Measurements from ENCODE around the gene DISP3.

Gene DISP3

DNA sequence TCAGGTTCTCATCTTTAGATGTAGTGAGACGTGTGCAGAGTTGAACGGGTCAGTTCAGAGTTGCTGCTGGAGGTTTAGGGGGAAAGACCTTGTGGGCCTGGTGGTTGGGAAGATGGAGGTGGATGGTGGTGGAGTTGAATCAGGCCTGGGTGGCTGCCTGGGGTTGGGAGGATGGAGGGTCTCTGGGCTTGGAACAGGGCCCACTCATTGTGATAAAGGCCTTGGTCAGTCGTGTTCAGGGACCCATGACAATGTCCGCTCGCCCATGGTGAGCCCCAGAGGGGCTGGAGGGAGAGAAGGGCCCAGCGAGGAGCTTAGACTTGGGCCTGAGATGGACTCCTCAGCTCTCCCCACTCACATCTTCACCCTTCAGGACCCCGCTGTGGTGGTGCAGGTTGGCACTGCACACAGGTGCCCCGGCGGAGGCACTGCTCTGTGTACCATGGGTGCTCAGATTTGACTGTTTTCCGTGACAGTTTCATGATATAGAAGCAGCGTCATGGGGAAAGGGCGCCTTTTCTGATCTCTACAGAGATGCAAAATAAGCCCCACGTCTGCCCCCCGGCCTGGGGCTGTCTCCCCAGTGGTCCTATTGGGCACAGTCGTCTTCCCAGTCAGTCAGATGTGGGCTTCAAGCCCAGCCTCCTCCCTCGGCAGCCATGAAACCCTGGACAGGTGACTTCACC lies 39.2 kb downstream of the DISP3 start:
- no peak for DNase-seq

DNA sequence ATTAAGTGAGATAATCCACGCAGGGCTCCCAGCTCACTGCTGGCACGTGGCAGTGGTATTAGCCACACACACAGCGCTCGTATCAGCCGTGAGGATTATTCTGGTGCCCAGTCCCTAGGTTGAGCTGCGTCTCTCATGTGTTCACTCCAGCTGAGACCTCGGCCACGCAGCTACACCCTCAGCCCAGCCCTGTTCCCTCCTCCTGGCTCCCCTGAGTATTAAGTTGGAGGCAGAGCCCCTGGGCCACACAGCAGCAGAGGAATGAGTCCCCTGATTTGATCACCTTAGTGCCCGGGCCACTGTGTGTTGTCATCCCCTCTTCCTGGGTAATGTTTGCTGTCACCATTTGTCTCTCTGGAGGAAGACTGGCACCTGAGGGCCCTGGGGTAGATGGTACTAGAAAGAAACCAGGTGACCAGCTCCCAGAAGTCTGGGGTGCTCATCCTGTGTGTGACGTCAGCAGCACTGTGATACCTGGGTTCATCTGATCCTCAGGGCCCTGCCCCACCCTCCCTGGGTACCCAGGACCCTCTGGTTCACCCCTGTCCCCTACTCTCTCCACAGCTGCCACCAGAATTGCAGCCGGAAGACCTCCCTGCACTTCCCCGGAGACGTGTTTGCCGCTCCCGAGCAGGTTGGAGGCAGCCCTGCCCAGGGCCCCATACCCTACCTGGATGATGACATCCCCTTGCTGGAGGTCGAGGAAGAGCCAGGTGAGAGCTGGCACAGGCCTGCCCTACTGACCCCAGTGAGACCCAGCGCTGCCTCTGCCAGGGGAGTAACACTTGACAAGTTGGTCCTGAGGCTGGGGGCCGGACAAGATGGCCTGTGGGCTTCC lies 40.1 kb downstream of the DISP3 start:
- DNase-seq, result no peak

DNA sequence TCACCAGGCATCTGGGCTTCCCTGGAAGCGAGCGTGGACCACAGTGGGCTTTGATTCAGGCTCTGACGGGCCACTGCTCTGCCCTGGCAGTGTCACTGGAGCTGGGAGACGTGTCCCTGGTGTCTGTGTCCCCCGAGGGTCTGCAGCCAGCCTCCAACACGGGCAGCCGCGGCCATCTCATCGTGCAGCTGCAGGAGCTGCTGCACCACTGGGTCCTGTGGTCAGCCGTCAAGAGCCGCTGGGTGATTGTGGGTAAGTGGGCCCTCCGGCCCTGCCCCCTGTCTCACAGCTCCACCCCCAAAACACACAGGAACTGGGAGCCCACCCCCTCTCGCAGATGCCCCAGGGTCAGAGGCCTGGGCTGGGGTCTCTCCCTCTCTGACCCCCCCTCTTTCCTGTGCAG lies 40.7 kb downstream of the DISP3 start:
- DNase-seq, result no peak

- no peak for DNase-seq
Observed at GRCh38 chr1:11520531-11521233, 41.7 kb downstream of the DISP3 start.

- DNase-seq, result no peak
Observed at GRCh38 chr1:11521582-11522399, 42.8 kb downstream of the DISP3 start.

DNA sequence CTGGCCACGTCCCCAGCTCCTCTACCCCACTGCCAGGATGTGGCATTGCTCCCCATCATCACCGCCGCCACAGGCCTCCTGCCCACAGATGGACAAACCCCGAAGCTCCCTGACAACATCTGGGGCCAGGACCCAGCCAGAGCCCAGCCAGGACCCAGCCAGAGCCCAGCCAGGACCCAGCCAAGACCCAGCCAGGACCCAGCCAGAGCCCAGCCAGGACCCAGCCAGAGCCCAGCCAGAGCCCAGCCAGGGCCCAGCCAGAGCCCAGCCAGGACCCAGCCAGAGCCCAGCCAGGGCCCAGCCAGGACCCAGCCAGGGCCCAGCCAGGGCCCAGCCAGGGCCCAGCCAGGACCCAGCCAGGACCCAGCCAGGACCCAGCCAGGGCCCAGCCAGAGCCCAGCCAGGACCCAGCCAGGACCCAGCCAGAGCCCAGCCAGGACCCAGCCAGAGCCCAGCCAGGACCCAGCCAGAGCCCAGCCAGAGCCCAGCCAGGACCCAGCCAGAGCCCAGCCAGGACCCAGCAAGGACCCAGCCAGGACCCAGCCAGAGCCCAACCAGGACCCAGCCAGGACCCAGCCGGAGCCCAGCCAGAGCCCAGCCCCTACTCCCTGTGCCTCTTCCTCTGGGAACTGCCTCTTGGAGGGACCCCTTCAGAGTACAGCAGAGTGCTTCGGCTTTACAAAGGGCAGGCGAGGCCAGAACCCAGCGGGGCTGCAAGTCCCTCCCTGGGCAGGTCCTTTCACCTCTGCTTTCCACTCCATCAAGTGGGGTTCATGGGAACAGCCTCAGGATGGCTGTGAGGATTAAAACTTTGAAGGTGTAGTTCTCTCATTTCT lies 43.7 kb downstream of the DISP3 start:
- DNase-seq, result no peak

DNA sequence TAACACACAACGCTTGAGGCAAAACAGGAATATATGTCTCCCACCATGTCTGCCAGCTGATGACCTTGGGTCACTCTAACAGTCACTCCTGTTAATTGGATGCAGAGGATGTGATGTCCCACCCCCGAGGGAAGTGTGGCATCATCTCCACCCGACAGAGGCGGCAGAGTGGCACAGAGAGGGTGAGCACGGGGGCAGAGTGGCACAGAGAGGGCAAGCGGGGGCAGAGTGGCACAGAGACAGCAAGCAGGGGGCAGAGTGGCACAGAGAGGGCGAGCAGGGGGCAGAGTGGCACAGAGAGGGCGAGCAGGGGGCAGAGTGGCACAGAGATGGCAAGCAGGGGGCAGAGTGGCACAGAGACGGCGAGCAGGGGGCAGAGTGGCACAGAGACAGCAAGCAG lies 44.3 kb downstream of the DISP3 start:
- DNase-seq, result no peak

DNA sequence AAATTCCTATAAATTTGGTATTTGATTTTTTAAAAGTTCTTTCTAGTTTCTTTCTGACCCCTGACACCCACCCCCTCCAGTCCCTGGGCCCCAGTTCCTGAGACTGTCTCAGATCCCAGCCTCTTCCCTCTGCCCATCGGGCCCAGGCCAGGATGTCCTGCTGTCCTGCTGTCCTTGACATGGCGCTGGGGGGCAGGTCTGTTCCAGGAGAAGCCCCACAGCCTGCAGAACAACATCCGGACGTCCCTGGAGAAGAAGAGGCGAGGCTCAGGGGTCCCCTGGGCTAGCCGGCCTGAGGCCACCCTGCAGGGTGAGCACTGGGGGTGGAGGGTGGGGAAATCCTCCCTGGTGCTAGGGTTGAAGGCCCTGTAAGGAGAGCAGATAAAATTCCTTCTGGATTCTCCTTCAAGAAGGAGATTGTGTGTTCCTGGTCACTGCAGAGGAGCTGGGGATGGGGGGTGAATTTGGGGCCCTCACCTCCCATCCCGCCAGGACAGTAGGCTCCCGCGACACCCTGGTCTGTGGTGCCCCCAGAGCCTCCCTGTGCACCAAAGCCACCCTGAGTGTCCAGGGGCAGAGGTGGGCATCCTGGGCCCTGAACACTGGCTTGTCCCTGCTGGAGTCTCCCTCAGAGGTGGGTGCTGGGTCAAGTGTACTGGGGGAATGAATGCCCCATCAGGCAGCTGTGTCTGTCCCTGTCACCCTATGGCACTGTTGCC lies 45.0 kb downstream of the DISP3 start:
- no peak for DNase-seq

GRCh38 chr1:11524465-11525150 lies 45.7 kb downstream of the DISP3 start:
- DNase-seq, result no peak

DNA sequence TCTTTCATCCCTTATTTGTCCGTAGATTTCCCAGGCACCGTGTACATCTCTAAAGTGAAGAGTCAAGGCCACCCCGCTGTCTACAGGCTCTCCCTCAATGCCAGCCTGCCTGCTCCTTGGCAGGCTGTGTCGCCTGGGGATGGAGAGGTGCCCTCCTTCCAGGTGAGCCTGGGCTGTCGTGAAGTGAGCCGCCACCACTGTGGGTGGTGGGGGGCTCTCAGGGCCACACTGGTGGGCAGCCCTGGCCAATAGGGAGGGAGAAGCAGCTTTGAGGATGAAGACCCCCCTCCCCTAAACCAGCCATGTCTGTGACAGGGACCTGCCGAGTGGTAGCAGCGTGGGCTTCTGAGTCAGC lies 46.2 kb downstream of the DISP3 start:
- DNase-seq, result no peak

GRCh38 chr1:11525516-11525915 lies 46.6 kb downstream of the DISP3 start:
- no peak for DNase-seq

DNA sequence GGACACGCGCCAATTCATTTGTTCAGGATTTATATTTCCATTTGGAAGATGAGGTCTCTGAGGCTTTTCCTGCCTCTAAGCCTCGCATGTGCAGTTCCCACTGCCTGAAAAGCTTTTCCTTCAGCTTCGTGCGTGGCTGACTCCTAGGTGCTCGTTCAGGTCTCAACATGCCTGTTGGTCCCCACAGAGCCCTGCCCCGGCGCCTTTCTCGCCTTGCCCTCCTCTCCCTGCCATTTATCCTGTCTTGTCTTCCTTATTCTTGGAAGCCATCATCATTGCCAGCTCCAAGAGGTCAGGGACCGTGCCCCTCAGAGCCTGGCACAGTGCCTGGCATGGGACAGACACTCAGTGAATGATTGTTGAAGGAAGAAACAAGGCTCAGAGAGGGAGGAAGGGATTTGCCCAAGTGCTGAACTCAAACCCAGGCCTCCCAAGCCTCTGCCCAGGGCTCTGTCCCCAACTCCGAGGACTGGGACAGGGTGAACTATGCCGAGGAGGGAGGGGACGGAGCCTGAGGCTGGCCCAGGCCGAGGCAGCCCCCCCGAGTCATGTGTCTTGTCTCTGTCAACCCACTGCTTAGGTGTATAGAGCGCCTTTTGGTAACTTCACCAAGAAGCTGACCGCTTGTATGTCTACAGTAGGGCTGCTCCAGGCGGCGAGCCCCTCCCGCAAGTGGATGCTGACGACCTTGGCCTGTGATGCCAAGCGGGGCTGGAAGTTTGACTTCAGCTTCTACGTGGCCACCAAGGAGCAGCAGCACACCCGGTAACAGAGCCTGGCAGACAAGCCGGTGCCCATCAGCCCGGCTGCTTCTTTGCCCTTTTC lies 47.3 kb downstream of the DISP3 start:
- DNase-seq, result no peak

DNA sequence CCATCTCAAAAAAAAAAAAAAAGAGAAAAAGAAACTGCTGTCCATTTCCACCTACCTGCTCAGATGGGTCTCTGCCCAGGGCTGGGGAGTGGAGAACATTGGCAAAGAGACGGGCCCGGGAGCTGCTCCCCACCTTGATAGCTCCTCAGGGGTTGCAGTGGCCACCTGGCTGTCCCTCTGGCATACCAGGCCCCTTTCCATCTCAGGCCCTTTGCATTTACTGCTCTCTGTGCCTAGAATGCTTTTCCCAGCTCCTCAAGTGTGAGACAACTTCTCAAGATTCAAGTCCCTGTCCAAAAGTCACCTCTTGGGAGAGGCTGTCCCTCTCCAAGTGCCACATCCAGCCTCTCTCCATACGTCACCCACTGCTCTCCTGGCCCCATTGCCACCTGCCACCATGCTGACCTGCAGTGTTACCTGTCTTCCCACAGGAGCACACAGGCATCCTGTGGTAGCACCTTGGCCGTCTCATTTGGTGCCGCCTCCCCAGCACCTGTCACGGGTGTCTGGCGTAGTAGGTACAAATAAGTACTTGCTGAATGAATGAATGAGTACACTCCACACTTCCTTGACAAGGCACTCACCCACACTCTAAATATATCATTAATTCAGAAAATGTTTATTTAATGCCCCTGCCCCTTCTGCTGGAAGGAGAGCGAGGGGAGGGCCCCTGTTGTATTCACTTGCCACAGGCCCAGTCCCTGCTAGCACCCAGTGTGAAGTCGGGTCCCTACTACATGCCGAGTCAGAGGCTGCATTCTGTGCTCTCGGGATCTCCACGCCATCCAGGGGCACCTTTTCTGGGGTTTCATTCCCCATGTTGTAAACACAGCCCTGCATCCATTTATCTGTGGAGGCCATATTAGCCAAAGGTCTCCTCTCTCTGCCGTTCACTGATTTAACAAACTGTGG lies 48.8 kb downstream of the DISP3 start:
- DNase-seq, result no peak

DNA sequence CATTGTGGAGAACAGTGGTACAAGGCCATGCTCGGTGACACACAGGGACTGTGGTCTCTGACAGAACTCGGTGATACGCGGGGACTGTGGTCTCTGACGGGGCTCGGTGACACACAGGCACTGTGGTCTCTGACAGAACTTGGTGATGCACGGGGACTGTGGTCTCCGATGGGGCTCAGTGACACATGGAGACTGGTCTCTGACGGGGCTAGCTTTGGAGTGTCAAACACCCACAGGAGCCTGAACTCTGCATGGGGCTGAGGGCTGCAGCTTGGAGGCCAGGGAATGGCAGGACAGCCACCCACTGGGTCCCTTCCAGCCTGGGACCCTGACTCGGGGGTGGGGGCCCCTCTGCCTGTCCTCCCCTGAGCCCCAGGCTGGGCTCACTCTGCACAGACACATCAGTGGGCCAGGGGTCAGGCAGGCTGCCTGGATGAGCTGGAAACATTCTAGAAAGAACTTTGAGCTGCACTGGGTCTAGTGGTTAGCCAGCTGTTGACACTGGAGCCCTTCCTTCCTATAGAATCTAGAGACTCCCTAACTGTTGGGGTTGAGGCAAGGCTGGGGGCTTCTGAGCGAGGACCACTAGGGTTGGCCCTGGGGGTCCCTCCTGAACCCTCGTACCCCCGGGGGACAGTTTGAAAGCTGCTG lies 49.8 kb downstream of the DISP3 start:
- no peak for DNase-seq

DNA sequence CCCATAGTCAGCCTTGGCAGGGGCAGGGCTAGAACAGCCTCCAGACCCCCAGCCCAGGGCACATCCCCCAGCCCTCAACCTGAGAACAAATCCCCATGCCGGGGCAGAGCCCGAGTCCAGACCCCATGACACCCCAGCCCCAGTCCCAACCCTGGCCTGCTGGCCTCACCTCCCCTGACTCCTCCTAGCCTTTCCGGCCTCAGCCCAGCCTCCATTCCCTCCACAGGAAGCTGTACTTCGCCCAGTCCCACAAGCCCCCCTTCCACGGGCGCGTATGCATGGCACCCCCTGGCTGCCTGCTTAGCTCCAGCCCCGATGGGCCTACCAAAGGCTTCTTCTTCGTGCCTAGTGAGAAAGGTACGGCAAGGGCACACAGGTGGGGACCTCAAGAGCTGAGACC lies 50.4 kb downstream of the DISP3 start:
- DNase-seq, result no peak

DNA sequence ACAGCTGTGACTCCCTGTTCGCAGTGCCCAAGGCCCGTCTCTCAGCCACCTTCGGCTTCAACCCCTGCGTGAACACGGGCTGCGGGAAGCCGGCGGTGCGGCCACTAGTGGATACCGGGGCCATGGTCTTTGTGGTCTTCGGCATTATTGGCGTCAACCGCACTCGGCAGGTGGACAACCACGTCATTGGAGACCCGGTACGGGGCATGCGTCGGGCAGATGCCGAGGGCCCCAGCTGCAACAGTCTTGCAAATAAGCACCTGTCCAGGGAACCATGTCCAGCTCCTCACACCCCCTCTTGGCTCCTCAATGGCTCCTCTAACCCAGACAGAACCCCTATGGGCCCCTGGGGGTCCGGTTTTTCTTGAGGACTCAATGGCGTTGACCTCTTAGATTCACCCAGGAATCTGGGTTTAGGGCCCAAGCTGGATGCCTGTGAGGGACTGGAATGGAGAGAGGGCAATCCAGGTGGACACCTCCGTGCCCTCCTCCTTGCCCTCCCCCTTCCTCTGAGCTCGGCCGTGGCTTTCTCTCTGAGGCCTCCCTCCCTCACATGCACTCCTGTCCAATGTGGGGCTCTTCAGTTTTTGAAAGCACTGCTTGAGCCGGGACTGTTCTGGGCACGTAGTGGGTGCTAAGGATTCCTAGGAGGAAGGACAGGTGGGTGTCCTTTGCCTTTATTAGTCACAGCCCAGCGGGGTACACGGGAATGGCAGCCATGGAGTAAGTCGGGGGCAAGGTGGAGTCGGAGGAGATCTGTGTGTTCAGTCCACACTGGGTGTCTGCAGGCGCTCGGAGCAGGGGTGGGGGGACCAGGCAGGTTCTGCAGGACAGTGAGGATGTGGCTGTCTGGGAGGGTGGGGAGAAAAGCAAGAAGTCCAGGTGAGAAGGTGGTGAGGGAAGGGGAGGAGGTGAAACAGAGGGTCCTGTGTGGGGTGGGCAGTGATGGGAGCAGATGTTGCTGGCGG lies 51.1 kb downstream of the DISP3 start:
- no peak for DNase-seq

DNA sequence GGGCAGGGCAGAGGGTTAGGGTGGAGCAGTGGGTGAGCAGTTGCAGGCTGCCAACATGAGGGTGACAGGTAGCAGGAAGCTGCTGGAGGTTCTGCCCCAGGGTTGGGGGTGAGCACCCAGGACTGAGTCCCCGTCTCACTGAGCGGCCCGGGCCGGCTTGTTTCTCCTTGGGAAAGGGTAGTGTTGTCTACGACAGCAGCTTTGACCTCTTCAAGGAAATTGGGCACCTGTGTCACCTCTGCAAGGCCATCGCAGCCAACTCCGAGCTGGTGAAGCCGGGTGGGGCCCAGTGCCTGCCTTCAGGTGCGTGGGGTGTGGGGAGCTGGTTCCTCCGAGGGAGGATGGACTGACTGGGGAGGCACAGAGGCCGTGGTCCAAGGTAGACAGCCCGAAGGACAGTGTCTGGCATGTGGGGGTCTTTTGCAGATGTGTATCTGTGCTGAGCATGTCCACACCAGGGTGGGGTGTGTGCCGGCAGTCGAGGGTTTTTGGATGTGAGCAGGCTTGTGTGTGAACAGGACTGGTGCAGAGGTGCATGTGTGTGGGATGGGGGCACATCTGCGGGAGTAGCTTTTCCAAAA lies 51.9 kb downstream of the DISP3 start:
- DNase-seq, result no peak

All from CD4-positive, alpha-beta T cell treated with Interferon gamma for 1 hour (primary cell).